GM12874 (cell line): Measurements from ENCODE around the gene PPP1R13B.

Experiments
- TF ChIP-seq, protein P1 (sequence below): IDR thresholded peaks from 2 replicates; pipeline ENCODE4 v1.5.1; 2011; ENCODE audit warnings: low read depth, mild to moderate bottlenecking, control low read depth, low read length, moderate library complexity; ENCODE audit not compliant: insufficient read depth

The PPP1R13B gene

DNA sequence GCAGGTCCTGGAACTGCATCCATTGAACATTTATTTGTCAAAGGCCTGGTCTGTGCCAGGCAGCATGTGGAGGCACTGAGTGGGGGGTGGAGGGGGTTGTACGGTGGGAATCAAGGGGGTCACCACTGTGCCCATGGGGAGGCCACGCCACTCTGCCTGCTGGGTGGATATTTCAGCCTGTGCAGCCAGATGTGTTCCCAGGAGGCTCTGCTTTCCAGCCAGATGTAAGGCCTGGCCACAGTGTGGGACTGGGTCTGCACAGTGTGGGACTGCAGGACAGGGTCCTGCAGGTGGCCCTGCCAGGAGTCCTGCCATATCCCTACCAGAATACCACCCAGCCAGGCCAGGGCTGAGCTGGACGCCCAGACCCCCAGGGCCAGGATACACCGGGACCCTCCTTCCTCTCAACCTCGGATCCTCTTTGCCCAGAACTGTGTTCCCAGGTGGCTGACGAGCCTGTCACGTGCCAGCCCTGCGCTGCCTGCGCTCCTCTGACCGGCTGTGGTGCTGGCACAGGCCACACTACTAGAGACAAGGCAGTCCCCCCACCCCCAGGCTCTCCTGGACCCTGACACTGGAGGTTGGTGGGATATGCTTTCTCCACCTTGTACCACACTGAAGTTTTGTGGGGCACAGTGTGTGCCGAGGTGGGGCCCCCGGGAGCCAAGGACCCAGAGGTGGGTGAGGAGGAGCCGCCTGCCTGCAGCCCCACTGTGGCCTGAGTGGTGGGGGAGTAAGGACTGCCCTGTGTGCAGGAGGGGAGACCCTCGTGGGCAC lies 149.6 kb downstream of the PPP1R13B start:
- TF ChIP-seq, protein P1, sequence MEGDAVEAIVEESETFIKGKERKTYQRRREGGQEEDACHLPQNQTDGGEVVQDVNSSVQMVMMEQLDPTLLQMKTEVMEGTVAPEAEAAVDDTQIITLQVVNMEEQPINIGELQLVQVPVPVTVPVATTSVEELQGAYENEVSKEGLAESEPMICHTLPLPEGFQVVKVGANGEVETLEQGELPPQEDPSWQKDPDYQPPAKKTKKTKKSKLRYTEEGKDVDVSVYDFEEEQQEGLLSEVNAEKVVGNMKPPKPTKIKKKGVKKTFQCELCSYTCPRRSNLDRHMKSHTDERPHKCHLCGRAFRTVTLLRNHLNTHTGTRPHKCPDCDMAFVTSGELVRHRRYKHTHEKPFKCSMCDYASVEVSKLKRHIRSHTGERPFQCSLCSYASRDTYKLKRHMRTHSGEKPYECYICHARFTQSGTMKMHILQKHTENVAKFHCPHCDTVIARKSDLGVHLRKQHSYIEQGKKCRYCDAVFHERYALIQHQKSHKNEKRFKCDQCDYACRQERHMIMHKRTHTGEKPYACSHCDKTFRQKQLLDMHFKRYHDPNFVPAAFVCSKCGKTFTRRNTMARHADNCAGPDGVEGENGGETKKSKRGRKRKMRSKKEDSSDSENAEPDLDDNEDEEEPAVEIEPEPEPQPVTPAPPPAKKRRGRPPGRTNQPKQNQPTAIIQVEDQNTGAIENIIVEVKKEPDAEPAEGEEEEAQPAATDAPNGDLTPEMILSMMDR: no peak

DNA sequence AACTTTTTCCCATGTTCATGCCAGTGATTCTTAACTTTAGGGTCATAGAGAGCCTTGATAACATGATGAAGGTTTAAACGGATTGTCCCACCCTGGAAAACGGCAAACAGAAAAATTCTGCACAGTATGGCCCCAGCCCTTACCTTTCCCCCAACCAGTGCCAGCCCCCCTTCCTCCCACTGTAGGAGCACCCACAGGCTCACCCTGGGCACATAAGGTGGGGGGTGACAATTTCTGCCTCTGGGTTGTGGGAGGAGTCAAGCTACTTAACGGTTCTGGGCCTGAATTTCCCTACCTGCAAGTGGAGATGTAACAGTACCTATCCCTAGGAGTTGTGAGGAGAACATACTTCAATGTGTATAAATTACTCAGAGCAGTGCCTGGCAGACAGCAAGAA lies 150.2 kb downstream of the PPP1R13B start:
- TF ChIP-seq, protein P1: no peak

DNA sequence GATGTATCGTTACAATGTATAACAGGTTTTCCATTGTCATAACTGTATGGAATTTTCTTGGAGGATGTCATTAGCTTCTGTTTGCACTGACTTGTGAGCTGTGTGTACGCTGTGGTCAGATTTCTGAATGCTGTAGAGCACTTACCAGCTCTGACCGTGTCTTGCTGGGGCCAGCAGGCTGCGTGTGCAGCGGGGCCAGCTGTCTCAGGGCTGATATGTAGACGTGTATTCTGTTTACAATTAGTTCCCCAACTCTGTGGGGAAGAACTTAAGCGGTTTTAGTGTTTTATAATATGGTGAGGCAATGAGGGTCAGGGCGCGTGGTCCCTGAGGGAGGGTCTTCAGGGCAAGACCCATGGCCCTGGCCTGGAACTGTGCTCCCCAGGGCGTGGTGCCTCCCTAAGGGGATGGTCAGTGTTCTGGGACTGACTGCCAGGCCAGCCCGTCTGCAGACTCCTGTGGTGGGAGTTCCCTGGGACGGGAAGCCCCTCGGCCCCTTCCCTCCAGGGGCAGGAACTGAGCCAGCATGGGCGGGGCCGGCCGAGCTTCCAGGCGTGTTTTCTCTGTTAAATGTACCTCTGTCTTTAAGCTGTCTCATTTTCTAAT lies 150.8 kb downstream of the PPP1R13B start:
- TF ChIP-seq, protein P1: no peak

DNA sequence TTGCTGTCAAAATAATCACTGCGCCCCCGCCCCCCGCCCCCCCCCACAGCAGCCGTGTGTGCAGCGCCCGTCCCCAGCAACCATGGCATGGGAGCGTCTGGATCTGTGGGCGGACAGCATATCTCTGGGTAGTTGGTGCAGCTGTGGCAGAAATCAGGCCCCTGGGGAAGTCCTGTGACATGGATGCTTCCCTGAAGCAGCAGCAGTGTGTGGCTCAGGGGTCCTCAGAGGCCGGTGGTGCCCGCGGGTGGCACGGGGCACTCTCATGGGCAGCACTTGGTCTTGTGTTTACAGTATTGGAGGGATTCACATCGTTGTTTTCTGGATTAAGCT lies 151.3 kb downstream of the PPP1R13B start:
- TF ChIP-seq, protein P1: no peak

DNA sequence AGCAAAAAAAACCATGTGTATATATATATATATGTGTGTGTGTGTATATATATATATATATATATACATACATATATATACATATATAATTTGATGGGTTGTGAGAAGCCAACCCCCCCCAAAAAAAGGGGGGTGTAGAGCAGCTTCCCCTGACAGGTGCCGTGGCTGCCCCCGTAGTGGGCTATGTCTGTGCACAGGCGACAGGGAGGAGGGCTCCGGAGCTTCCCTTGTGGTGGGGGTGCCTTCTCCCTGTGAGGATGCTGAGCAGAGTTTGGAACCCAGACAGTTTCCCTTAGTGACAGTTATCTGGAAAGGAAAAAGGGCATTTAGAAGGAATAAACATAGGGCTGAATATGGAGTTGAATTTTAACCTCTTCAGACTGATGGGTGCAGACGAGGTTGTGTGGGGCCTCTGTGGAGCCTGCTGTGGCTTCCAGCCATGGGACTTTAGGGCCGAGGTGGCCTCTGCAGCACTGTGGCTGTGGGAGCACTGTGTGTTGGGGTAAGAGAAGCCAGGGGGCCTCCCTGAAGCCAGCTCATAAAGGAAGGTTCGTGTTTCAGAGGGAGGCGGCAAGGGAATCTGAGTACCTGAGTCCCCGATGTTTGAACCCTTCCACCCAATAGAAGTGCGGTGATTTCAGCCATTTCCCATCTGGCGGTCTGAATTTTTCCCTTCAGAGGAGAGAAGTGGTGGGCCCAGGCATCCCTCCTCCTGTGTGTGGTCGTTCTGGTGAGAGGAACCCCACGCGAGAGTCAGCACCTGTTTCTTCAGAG lies 151.9 kb downstream of the PPP1R13B start:
- TF ChIP-seq, protein P1: no peak

DNA sequence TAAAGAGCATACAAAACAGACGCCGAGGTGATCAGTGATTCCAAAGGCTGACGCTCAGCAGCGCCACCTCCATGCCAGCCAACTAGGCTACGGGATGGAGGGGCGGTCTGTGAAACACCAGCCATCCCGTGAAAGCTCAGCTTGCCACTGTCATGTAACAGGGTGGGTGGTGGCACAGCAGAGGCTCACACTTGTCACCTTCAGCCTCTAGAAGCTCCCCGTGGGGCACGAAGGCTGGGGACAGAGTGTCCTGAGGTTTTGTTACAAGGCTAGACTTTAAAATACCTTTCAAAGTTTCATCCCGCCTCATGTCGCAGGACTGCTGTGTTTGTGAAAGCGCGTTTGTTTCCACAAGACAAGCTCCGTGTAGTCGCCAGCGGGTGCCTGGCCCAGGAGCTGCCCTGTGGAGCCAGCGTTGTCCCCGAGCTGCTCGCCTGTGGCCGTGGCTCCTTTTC lies 152.8 kb downstream of the PPP1R13B start:
- TF ChIP-seq, protein P1: no peak

DNA sequence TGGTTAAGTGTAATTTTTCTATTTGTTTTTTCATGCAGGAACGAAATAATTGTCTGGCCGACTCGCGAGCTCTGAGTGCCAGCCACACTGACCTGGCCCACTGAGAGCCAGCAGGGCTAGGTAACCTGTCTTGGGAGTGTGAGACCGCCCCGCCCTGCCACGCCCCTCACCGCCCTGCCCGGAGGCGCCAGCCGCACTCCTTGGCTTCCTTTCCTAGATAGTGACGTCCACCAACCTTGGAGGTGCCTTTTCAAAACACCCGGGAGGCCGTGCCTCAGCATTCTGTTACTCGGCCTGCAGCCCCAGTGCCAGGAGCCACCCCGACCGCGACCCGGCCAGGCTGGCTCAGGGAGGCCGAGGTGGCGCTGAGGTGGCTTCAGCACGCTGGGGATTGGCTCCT lies 153.9 kb downstream of the PPP1R13B start:
- TF ChIP-seq, protein P1: no peak
